H54 (cell line): ENCODE results near the gene SLC25A47.

Source experiments
- DNase-seq: peaks from one replicate; pipeline ENCODE4 v3.0.0; 2011; ENCODE audit warnings: low spot score, mixed read lengths; ENCODE audit not compliant: insufficient read length
- FAIRE-seq: peaks from 3 replicates; lab custom pipeline; 2011; peaks lifted over from hg19 to GRCh38; lab: Jason Lieb, UNC
- POLR2A ChIP-seq: IDR thresholded peaks from 2 replicates; pipeline ENCODE4 v1.6.1; 2011; ENCODE audit warnings: low read depth, mild to moderate bottlenecking, low read length

The SLC25A47 gene

DNA sequence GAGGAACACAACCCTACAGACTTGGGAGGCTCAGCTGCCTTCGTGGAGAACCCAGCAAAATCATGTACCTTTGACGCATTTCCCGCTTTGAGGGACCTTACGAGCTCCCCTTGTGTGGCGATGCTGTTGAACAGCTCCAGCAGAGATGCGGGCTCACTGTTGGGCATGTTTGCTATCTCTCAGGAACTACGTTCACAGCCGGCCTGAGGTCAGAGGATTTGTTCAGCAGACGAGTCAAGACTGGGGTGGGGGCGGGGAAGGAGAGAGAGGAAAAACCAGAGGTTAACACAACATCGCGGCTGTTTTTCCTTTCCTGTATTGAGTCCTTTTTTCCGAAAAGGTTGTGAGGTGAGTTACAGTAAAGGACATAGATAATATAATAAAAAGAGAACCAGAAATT, 45.9 kb downstream of the SLC25A47 start:
- TF ChIP-seq POLR2A, result no peak
- FAIRE-seq (no peak), DNase-seq (no peak)

DNA sequence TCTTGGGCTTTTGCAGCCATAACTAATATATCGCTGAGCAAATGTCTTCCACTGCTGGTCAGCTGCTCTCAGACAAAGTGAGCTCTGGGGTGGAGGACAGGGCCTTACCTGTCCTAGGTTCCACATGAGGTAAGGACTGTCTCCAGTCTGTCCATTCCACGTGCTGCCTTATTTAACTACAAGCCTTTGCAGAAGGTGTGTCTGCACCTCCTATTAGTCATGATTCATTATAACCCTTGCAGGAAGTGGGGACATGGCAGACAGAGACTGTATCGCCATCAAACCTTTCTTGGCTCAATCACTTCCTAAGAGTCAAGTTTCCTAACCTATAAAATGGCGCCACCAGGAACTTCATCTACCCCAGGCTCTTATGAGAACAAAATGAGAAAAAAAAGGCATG, 46.9 kb downstream of the SLC25A47 start:
- FAIRE-seq, result no peak
- TF ChIP-seq POLR2A, result no peak
- no peak for DNase-seq

DNA sequence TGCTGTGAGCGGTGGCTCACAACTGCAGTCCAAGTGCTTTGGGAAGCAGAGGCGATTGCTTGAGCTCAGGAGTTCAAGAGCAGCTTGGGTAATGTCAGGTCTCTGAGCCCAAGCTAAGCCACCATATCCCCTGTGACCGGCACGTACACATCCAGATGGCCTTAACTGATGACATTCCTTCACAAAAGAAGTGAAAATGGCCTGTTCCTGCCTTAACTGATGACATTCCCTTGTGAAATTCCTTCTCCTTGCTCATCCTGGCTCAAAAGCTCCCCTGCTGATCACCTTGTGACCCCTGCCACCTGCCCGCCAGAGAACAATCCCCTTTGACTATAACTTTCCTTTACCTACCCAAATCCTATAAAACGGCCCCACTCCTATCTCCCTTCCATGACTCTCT, 48.6 kb downstream of the SLC25A47 start:
- no peak for DNase-seq
- no peak for TF ChIP-seq POLR2A
- no peak for FAIRE-seq

GRCh38 chr14:100372357-100373048, 49.4 kb downstream of the SLC25A47 start:
- no peak for DNase-seq
- no peak for FAIRE-seq
- no peak for TF ChIP-seq POLR2A

DNA sequence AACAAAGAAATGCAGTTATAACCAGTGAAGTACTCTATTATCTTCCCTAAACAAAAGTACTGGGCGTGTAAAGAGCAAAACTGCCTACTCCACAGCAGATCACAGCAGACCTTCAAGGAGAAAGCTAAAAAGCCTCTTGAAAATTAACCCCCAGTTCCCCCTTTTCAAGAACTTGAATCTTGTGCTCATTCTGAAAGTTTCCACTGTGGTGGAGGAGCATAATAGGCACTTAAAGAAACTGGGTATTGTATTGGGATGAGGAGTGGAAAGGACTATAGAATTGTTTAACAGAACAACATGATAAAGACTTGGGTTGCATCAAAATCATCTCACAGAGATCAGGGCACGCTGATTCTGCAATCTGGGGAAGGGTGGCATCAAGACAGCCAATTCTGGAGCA, 51.1 kb downstream of the SLC25A47 start:
- TF ChIP-seq POLR2A, result no peak
- no peak for DNase-seq
- FAIRE-seq, result no peak

- no peak for TF ChIP-seq POLR2A
- DNase-seq (no peak), FAIRE-seq (no peak)
Measured at GRCh38 chr14:100374876-100375265, 51.7 kb downstream of the SLC25A47 start.

GRCh38 chr14:100375266-100375962, 52.3 kb downstream of the SLC25A47 start:
- TF ChIP-seq POLR2A, result no peak
- peak; percentile 36 for DNase-seq
- FAIRE-seq, result no peak

DNA sequence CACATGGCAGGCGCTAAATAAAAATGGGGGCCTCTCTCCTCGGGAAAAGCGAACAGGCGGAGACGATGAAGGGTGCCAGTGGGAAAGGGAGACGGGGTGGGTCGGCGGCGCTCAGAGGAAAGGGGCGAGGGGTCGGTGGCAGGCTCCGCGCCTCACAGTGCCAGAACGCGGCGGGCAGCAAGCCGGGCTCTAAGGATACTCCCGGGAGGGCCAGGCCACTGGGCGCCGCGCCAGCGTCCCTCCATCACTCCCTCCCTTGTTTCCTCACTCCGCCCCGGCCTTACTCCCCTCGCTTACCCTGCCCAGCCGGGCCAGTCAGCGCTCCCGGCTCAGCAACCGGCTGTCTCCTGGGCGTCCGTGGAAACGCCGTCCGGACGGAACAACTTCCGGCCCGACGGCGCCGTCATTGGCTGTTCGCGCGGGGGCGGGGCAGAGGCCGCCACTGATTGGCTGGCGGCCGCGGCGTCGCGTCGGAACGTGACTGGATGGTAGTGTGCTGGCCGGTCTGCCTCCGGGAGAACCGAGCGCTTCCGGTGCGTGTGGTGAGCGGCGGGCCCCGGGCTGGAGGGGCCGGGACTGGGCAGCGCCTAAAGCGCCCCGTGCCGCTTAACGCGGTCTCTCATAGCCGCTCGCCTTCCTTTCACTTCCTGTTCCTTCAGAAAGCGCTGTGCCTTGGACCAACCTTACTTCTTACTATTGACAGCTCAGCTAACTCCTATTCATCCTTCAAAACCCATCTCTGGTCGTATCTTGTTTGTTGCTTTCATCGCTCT, 53.0 kb downstream of the SLC25A47 start, which contains the start of gene WDR25:
WDR25 (plus strand) TSS at position 523 of the 773 bp plus-strand sequence.
- FAIRE-seq (peak; percentile 53), DNase-seq (peak; percentile 87)
- TF ChIP-seq POLR2A, result peak; percentile 55; the same call in 1 of the 2 replicates

DNA sequence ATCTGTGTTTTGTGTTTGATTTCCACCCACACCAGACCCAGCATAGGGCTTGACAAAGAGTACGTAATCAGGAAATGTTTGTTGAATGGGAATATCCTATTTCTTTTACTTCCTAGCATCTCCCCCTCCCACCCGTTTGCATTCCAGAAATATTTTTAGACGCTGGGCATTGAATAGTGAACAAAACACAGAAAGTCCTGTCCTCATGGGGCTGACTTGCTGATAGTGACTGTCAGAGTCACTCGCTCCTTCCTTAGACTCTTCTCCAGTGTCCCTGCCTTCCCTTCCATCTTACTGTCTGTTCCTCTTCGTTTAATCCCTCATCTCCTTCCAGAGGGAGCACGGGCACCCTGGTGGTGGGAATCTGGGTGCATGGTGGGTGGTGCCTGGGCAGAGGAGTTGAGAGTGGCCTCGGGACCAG, 53.6 kb downstream of the SLC25A47 start:
- no peak for TF ChIP-seq POLR2A
- DNase-seq (no peak), FAIRE-seq (no peak)
